ENCODE data around the gene TRAF7.

DNA sequence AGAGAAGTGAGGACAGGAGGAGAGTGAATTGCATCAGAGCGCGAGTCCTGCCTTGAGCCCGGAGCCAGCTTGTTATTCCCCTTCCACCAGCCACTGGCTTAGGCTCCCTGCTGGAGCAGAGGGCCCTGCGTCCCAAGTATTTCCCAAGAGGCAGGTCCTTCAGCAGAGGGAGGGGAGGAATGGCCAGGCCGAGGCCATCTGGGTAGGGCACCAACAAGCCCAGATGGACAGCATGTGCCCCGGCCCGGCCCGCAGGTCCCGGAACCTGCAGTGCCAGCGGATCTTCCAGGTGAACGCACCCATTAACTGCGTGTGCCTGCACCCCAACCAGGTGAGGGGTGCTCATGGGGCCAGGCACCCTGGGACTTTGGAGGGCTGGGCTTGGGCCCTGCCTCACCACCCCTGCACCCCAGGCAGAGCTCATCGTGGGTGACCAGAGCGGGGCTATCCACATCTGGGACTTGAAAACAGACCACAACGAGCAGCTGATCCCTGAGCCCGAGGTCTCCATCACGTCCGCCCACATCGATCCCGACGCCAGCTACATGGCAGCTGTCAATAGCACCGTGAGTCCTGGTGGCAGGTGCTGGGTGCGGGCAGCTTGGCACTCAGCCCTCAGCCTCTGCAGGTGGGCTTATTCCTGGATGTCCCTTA is 51.3 kb downstream of the TRAF7 start:
- TF ChIP-seq CTBP1 (IDR thresholded peaks at IDR 0.05; ENCODE audit: borderline replicate concordance) (no peak), SP1 (IDR thresholded peaks at IDR 0.05) (no peak), FOXK2 (IDR thresholded peaks at IDR 0.05) (no peak), FOXM1 (IDR thresholded peaks at IDR 0.05; ENCODE audit: borderline replicate concordance) (no peak), ARNT (IDR thresholded peaks at IDR 0.05) (no peak), PKNOX1 (IDR thresholded peaks at IDR 0.05) (no peak), BHLHE40 (IDR thresholded peaks at IDR 0.05; ENCODE audit: borderline replicate concordance) (no peak), ELF4 (IDR thresholded peaks at IDR 0.05) (no peak), L3MBTL2 (conservative IDR thresholded peaks at IDR 0.05) (no peak), FOXA1 (IDR thresholded peaks at IDR 0.05) (no peak), HDGF (IDR thresholded peaks at IDR 0.05; ENCODE audit: borderline replicate concordance) (no peak), LEF1 (IDR thresholded peaks at IDR 0.05; ENCODE audit: borderline replicate concordance) (no peak)

Data from HEK293T (cell line).